ENCODE results near the gene ESYT2.
"Not testable (repeated sequence)": the region's sequence is repeated elsewhere in the genome, so short reads cannot be mapped to it uniquely, and the experiment has no call there.

ESYT2 gene

DNA sequence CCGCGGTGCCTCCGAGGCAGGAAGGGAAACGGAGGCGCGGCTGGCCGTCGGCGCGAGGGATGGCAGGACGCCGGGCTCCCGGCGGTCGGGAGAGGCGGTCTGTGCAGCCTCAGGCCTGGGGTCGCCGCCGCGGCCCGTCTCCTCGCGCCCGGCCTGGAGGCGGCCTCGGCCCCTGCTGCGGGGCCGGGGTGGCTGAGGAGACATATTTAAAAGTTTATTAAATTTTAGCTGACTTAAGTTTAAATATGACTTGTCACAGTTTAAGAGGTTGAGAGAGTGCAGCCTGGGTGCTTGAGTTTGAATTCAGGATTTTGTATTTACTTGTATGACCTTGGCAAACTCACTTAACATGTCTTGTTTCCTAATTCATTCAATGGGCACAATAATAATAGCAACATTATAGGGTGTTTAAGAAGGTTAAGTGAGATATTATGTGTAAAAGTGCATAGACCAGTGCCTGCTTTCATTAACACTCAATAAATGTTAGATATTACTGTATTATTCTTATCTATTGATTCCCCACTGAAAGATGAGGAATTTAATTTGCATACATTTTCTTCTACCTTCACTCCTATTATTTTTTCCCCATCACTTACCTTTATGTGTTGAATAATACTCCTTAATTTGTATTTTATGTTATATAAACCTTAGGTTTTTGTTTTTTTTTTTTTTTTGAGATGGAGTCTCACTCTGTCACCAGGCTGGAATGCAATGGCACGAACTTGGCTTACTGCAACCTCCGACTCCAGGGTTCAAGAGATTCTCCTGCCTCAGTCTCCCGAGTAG, 27.8 kb upstream of the ESYT2 start:
- DNase-seq, result no peak

DNA sequence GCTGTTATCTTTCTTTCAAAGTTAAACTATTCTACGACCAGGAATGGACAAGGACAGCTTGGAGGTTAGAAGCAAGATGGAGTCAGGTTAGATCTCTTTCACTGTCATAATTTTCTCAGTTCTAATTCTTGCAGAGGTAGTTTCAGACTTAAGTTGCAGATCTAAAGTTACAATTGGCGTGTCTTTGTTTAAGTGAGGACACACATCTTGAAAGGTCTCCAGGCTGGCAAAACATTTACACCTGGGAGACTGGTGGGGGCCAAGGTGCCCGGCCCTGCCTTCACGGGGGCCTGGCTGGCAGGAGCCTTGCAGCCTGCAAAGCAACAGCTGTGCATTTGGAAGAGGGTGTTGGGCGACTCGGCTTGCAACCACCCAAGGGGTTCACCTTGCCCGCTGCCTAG, 25.4 kb upstream of the ESYT2 start:
- no peak for DNase-seq

DNA sequence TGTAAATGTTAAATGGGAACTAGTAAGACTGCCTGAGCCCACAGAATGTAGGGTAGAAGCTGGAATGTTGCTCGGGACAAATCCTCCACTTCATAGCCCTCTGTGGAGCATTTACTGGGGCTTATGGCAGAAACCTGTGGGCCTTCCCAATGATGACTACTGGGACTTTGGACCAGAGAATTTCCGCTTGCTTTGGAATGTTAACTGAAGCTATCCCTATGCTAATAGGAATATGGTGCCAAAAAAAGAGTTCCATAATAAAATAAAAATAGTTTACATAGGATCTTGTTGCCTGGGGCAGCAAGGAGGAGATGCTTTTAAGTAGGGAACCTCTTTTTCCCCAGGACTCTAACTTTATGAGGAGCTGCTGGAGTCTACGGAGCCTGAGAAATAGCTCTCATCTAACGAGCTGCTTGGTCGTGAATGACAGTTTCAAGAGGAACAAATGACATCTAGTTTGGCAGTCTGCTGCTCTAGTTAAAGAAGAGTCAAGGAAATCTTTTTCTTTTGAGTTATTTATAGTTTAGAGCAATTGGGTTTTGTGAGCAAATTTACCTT, 21.3 kb upstream of the ESYT2 start:
- DNase-seq, result no peak

DNA sequence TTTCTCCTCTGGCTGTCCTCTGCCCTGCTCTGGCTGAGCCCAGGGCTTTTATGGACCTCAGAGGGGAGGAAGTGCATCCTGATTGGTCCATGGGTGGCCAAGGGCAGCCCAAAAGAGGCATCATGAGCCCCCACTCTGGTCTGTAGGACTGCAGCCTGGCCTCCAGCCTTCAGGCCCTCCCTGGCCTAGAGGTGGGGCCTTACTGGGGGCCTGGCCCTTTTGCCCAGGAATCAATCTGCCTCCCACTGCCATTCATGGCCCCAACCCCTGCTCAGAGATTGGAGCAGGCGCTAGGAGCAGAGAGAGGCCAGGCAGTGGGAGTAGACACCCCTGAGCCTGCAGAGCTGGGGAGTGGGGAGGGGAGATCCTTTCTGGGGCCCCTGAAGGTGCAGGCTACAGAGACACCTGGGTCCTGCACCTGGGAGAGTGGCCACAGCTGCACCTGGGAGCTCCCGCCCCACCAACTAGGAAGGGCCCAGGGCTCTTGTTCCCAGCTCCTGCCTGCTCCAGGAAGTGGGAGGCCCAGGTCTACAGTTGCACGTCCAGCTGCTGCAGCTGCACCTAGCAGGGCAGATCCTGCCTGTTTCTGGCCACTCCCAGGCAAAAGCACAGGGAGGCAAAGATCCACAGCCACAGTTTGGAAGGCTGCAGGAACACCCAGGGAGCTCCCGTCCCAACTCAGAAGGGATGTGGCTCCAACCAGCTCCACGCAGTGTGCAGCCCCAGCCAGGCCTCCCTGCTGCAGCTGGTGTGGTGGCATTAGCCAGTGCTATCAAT, 20.6 kb upstream of the ESYT2 start:
- no peak for DNase-seq

DNA sequence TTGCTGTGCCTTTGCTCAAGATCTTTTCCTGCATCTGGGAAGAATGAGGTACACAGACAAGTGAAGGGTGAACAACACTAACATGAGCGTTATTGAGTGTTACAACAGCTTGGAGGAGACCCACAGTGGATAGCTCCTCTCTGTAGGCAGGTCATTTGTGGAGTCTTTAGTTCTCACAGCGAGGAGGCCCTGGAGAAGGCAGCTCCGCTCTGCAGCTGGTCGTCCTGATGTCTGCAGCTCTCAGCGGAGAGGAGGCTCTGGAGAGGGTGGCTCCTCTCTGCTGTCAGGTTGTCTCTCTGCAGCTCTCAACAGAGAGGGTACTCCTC, 20.1 kb upstream of the ESYT2 start:
- DNase-seq, result no peak

DNA sequence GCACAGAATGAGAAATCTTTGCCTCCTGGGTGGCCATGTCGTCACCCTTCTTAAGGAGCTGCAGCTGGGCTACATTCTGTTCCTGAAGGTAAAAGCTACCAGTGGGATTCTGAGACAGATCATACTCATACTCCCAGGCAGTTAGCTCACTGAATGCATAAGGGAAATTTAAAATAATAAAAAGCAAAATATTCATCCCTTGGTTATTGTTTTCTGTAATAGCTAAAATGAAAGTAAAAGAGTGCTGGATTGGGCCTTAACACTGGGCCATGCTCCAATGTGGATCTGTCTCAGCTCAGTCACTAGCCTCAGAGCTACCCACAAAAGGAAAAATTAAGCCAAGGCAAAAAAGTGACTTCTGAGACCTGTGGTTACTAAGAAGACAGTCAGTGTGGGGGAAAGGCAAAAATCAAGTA, 18.1 kb upstream of the ESYT2 start:
- no peak for DNase-seq

DNA sequence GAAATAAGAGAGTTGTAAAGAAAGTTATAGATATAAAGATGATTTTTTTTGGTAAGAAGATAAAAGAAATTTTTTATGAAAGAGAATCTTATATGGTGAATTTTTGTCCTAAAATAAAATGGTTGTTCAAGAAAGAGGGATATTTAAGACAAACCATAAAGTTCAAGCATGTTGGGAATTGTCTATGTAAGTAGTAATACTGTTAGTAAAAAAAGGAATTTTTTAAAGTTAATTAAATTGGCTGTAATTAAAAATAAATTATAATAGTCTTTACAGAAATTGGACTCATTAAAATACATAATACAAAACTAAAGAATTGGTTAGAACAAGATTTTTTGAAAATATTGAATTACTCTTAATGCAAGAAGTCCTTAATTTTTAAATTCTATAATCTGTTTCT, 17.0 kb upstream of the ESYT2 start:
- DNase-seq, result no peak

DNA sequence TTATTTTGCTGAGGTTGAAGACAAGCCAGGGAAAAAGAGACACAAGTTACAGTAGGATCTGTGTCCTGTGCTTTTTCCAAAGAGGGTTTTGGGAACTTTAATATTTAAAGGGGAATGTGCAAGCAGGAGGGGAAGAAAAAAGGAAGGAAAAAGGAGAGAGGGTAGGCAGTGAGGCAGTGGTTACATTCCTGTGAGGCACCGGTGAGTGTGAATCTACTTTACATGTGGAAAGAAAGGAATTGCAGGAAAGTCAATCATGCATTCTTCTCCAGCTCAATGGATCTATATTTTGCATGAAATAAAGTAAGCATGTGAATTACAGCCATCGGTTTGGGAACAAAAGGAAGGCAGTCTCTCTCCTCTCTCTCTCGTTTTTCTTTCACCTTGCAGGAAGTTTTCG, 14.5 kb upstream of the ESYT2 start:
- no peak for DNase-seq

DNA sequence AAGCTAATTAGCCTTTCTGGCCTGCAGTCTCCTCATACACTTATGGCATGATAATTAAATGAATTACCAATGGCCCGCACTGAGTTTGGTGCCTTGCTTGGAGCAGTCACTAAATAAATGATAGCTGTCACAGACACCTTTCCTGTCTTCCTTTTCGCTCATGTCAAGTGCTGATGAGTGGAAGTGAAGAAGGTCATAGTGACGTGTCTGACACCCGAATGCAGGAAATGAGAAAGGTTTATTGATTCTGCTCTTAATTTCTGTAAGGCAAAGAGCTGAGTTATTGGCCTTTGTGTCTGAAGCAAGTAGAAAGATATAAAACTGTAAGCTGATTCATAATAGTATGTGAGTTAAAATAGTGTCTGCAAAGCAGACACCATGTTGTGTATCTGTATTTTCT, 13.2 kb upstream of the ESYT2 start:
- DNase-seq, result no peak

DNA sequence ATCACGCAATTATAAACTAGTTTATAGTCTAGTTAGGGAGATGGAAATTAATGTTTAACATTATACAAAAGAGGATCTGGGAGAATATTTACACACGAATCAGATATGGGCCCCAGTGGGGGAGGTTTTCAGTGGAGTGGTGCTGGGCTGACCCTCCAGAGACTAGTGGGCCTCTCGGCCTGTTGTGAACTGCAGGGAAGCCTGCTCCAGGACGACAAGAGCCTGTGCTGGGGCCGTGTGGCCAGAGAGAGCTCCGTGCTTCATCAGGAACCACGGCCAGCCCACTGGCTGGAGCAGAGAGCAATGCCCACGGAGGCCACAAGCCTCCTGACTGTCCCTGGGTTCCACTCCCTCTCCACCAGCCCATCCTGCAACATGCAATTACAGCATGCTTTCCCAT, 11.3 kb upstream of the ESYT2 start:
- no peak for DNase-seq

DNA sequence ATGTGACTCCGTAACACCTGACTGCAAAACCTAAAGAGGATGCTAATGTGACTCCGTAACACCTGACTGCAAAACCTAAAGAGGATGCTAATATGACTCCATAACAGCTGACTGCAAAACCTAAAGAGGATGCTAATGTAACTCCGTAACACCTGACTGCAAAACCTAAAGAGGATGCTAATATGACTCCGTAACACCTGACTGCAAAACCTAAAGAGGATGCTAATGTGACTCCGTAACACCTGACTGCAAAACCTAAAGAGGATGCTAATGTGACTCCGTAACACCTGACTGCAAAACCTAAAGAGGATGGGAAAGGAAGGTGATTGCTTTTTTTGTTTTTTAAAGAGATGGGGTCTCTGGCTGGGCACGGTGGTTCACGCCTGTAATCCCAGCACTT, 9.9 kb upstream of the ESYT2 start:
- DNase-seq, result not testable (repeated sequence)

DNA sequence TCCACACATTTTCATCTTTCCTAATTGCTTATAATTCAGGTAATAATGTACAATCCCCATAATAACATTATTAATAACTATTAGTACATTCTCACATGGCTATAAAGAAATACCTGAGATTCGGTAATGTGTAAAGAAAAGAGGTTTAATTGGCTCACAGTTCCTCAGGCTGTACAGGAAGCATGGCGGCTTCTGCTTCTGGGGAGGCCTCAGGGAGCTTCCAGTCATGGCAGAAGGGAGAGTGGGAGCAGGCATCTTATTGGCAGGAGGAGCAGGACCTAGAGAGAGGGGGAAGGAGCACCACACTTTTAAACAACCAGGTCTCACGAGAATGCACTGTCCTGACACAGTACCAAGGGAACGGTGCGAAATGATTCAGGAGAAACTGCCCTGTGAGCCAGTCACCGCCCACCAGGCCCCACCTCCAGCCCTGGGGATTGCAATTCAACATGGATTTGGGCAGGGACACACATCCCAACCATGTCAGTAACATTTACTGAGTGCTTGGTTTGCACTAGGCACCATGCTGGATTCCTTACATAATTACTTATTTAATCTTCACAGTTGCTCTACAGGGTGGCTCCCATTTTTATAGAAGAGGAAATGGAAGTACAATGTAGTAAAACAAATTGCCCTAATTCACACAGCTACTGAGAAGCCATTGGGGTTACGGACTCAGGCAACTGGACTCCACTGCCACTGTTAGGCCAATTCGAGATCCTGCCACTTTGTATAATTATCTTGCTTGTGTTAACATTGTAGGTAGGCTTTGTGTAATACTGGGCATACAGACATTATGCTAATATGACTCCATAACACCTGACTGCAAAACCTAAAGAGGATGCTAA, 8.7 kb upstream of the ESYT2 start:
- no peak for DNase-seq

DNA sequence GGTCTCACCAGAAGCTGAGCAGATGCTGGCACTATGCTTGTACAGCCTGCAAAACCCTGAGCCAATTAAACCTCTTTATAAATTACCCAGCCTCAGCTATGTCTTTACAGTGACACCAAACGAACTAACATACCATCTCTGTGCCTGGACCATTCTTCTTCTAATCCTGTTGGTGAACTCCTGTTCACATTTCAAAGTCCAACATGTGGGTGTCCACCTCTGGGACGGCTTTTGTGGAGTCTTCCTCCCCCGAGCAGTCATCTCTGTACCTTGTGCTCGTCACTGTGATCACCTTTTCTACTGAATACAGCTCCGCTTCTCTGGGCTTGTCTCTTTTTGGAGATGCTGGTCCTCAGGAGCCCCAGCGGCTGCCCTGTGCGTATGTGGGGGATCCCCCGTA, 7.4 kb upstream of the ESYT2 start:
- no peak for DNase-seq

DNA sequence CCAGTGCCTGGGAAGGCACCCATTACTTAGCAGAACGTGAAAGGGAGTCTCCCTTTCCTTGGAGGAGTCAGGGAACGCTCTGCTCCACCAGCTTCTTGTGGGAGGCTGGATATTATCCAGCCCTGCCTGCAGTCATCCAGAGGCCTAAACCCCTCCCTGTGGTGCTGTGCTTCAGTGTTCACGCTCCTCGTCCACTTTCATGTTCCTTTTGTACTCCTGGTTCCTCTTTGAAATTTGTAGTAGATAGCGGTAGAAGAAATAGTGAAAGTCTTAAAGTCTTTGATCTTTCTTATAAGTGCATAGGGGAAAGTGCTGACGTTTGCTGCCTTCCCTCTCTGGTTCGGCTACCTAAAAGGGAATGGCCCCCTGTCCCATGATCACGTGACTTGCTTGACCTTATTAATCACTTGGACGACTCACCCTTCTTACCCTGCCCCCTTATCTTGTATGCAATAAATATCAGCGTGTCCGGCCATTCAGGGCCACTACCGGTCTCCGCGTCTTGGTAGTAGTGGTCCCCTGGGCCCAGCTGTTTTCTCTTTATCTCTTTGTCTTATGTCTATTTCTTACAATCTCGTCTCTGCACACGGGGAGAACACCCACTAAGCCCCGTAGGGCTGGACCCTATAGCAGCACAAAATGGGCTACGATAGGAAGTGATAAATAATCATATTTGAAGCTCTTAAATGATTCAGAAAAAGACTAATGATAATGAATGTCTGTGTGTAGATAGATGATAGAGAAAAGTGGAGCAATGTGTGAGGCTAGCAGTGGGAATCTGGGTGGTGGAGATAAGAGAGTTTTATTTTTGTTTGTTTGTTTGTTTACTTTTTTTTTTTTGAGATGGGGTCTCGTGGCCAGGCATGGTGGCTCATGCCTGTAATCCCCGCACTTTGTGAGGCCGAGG, 5.8 kb upstream of the ESYT2 start:
- no peak for DNase-seq

DNA sequence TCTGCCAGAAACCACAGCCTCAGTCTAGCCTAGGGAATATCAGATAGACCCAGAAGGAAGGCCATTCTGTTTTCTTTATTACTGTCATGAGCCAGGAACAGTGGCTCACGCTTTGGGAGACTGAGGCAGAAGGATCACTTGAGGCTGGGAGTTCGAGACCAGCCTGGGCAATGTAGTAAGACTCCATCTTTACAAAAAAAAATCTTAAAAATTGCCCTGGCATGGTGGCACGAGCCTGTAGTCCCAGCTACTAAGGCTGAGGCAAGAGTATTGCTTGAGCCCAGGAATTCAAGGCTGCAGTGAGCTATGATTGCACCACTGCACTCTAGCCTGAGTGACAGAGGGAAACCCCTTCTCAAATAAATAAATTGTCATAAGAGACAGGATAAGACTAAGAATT, 3.7 kb upstream of the ESYT2 start:
- no peak for DNase-seq

DNA sequence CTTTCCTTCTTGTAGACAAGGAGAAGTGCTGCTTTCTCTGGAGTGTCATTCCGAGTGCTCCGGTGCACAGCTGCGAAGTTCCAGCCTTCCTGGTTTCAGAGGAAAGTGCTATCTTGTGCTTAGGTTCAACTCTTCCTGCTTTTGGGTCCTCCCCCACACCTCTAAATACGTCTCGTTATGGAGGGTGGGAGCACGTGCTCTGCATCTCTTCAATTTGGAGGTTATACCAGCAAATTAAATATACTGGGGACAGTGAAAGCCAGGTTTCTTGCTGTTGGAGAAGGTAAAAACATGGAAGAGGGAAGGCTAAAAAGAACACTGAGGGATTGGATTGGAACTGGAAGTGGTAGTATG, 2.4 kb upstream of the ESYT2 start:
- no peak for DNase-seq

DNA sequence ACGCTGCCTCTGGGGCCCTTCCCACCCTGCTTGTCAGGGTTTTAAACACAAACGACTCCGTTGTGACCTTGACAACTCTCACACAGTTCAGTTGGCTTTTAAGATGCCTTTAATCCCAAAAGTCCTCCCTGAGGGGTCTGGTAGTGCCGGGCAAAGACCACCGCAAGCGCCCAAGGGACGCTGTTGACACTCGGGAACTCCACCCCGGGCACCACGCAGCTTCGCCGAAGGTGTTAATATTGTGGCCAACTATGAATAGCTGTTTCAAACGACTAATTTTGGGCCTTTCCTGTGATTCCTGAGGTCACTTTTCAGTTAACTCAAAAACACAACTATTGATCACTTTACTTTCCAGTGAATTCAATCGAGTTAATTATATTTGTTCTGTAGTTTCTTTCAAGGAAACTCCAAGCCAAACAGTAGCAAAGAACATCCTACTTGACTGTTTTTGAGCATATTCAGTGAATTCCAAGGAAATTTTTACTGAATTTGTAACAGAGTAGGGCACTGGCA, 958 bp upstream of the ESYT2 start:
- no peak for DNase-seq

DNA sequence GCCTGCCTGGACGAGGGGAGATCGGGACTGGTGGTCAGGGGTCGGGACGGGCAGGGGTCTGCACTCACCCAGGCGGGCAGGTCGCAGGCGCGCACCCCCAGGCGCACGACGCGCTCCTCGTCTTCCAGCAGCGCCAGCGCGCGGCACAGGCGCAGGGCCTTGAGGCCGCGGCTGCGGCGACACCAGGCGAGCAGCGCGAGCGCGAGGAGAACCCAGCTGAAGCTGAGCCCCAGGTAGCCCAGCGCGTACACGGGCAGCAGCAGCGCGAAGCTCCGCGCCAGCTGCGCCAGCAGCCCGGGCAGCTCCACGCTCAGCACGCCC, 328 bp downstream of the ESYT2 start:
- DNase-seq, result peak; percentile 77

DNA sequence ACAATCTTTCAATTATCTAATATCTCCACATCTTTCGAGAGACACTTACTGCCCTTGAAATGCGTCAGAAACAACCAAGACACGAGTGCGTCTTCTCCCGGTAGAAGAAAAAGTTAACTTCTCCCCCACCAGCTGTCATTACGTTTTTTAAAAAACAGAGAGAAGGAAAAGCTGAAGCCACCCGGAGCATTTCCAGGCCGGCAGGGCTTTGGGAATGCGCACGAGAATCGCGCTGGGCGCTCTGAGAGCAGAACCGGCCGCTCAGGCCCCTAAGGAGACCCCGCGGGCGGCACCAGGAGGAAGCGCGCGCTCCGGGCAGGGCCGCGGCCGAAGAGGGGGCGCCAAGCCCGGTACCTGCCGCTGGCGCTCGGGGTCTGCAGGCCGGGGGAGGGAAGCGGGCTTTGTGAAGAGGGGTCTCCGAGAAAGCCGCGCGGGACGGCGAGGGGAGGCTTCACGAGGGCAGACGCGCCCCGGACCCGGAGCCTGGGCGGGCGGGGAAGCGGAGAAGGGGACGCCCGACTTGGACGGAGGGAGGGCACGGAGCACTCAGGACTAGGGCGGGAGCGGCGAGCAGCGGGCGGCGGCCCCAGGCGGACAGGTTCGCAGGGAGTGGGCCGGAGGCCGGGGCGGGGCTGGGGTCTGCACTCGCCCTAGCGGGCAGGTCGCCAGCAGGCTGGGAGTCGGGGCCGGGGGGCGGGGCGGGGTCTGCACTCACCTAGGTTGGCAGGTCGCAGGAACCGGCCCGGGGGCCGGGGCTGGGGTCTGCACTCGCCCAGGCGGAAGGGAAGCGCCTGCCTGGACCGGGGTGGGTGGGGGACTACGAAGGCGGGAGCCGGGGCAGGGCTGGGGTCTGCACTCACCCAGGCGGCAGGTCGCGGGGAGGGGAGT, 932 bp downstream of the ESYT2 start:
- DNase-seq, result no peak

DNA sequence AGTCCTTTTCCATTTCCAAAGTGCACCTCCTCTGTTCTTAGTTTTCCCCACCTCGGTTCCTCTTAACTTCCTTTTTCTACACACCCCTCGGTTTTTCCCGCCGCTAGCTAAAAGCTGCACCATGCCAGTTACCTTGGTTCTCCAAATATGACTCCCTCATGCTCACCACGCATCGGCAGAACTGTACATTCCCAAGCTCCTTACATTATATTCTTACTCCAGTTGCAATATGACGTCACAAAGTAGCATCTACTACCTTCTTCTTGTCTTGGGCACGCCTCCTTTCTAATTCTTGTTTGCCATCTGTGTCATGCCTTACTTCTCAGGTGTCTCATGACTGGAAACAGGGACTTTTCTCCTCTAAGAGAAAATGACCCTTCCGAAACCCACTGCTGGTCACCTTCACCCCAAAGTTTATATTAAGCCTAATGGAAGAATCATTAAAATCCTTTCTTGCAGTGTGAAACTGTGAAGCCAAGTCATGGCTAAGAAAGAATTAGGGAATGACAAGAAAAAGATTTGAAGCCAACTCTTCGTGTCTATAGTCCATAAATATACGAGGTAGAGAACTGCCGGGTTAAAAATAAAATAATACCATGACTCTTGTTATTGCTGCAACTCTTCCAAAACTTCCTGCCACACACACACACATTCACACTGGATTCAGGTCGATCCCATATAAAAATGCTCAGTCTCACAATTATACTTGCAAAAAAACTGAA, 1.7 kb downstream of the ESYT2 start:
- no peak for DNase-seq
